ENCODE measurements around the gene POLR3G.

The POLR3G gene

GRCh38 chr5:90562341-90562740, 87.7 kb downstream of the POLR3G start:
- TF ChIP-seq SP3 (tag by site-specific recombination; IDR thresholded peaks at IDR 0.05) = peak; percentile 50
- no peak for TF ChIP-seq YY2 (tag by site-specific recombination; IDR thresholded peaks at IDR 0.05)
- TF ChIP-seq, protein P1, sequence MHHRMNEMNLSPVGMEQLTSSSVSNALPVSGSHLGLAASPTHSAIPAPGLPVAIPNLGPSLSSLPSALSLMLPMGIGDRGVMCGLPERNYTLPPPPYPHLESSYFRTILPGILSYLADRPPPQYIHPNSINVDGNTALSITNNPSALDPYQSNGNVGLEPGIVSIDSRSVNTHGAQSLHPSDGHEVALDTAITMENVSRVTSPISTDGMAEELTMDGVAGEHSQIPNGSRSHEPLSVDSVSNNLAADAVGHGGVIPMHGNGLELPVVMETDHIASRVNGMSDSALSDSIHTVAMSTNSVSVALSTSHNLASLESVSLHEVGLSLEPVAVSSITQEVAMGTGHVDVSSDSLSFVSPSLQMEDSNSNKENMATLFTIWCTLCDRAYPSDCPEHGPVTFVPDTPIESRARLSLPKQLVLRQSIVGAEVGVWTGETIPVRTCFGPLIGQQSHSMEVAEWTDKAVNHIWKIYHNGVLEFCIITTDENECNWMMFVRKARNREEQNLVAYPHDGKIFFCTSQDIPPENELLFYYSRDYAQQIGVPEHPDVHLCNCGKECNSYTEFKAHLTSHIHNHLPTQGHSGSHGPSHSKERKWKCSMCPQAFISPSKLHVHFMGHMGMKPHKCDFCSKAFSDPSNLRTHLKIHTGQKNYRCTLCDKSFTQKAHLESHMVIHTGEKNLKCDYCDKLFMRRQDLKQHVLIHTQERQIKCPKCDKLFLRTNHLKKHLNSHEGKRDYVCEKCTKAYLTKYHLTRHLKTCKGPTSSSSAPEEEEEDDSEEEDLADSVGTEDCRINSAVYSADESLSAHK (tag by site-specific recombination; IDR thresholded peaks at IDR 0.05) = no peak
- peak; percentile 88 for TF ChIP-seq ZNF600 (tag by site-specific recombination; IDR thresholded peaks at IDR 0.05)
- TF ChIP-seq KLF1 (tag by site-specific recombination; IDR thresholded peaks at IDR 0.05) = peak; percentile 44; the same call in 1 of the 2 replicates
- peak; percentile 31; the same call in 1 of the 2 replicates for TF ChIP-seq ZNF335 (tag by site-specific recombination; conservative IDR thresholded peaks at IDR 0.05)
- no peaks in the 10 kb centered on the region for H3K36me3 ChIP-seq (ENCODE audit: control insufficient read depth in 2 of 2, insufficient read depth in 1 of 2, low read length in 2 of 2)
- CTCF ChIA-PET = interaction anchor here (0.5 to 1.6 kb wide), 2 partner anchors 12 to 32 kb away, joined by 4 to 5 read pairs; no protein-coding TSS in a partner anchor
- H3K27ac ChIP-seq (ENCODE audit: extremely low read depth, low read depth, low read length) = peak overlapping the region; percentile 65
- no peaks in the 10 kb centered on the region for H3K9me3 ChIP-seq (ENCODE audit: control insufficient read depth, insufficient read depth, low read depth, low read length)
- H3K4me3 ChIP-seq (ENCODE audit: low read depth, low read length) = no peak overlapping the region
- peaks cover 34% of the 10 kb centered on the region for H3K4me1 ChIP-seq (ENCODE audit: control insufficient read depth, insufficient read depth, low read length)
- POLR2A ChIA-PET = interaction anchor here (1.0 to 1.1 kb wide), 2 partner anchors 12 to 152 kb away, joined by 3 to 5 read pairs; partner anchors contain the start of gene CETN3

GRCh38 chr5:90563108-90563507, 88.4 kb downstream of the POLR3G start:
- H3K9me3 ChIP-seq (ENCODE audit: control insufficient read depth, insufficient read depth, low read depth, low read length) = no peaks in the 10 kb centered on the region
- H3K36me3 ChIP-seq (ENCODE audit: control insufficient read depth in 2 of 2, insufficient read depth in 1 of 2, low read length in 2 of 2) = peaks cover 0 to 1% of the 10 kb centered on the region in 2 experiments; a peak in 1 of 3 replicates
- H3K4me3 ChIP-seq (ENCODE audit: low read depth, low read length) = no peak overlapping the region
- H3K27ac ChIP-seq (ENCODE audit: extremely low read depth, low read depth, low read length) = no peak overlapping the region
- H3K4me1 ChIP-seq (ENCODE audit: control insufficient read depth, insufficient read depth, low read length) = peaks cover 27% of the 10 kb centered on the region
- ChIA-PET POLR2A (interaction anchor here (1.5 kb wide), 1 partner anchor 16 kb away, joined by 7 read pairs; no protein-coding TSS in a partner anchor), CTCF (interaction anchor here (0.5 to 1.6 kb wide), 3 partner anchors 13 to 724 kb away, joined by 4 to 6 read pairs (median 5); no protein-coding TSS in a partner anchor)
- TF ChIP-seq GLI4 (tag by site-specific recombination; IDR thresholded peaks at IDR 0.05) = no peak
- TF ChIP-seq ZNF112 (tag by site-specific recombination; IDR thresholded peaks at IDR 0.05) = no peak
- TF ChIP-seq ZFP41 (tag by site-specific recombination; IDR thresholded peaks at IDR 0.05; ENCODE audit: borderline replicate concordance) = no peak
- 0 out of 2 replicates have a peak, but pooled peaks have one; percentile 1 for TF ChIP-seq ZNF549 (tag by site-specific recombination; IDR thresholded peaks at IDR 0.05)
- TF ChIP-seq ZNF585B (tag by site-specific recombination; IDR thresholded peaks at IDR 0.05) = no peak
- peak; percentile 63 for TF ChIP-seq ZBTB44 (tag by site-specific recombination; IDR thresholded peaks at IDR 0.05)
- TF ChIP-seq SETDB1 (IDR thresholded peaks at IDR 0.05; ENCODE audit: insufficient read length, low read length) = peak; percentile 15
